NAMALWA (cell line): ENCODE measurements around the gene MXD1.
A peak's percentile ranks its signal among the peaks of the same experiment; 100 is the strongest.

Source experiments
- DNase-seq: peaks from one replicate; pipeline ENCODE4 v3.0.0-alpha.2; 2015; ENCODE audit warnings: low spot score

The MXD1 gene

GRCh38 chr2:69954084-69954483 lies 39.2 kb downstream of the MXD1 start:
- no peak for DNase-seq

- DNase-seq, result no peak
Observed at GRCh38 chr2:69955029-69955428, 40.1 kb downstream of the MXD1 start.

GRCh38 chr2:69956475-69956979 lies 41.6 kb downstream of the MXD1 start:
- DNase-seq, result no peak

- peak; percentile 45 for DNase-seq
Observed at GRCh38 chr2:69957965-69958364, 43.1 kb downstream of the MXD1 start.

GRCh38 chr2:69958480-69958879 lies 43.6 kb downstream of the MXD1 start:
- no peak for DNase-seq

- no peak for DNase-seq
Observed at GRCh38 chr2:69959425-69959824, 44.5 kb downstream of the MXD1 start.

GRCh38 chr2:69960821-69961220 lies 45.9 kb downstream of the MXD1 start:
- DNase-seq, result no peak

GRCh38 chr2:69961496-69961895 lies 46.6 kb downstream of the MXD1 start, which contains the start of gene ASPRV1:
ASPRV1 (minus strand) TSS chr2:69961631; CDS start chr2:69961436, 195 bp downstream.
- no peak for DNase-seq

- DNase-seq, result no peak
Observed at GRCh38 chr2:69962986-69963730, 48.2 kb downstream of the MXD1 start.

- no peak for DNase-seq
Observed at GRCh38 chr2:69964353-69964841, 49.5 kb downstream of the MXD1 start.

- no peak for DNase-seq
Observed at GRCh38 chr2:69965756-69966445, 51.0 kb downstream of the MXD1 start.

GRCh38 chr2:69966496-69966895 lies 51.6 kb downstream of the MXD1 start:
- no peak for DNase-seq

GRCh38 chr2:69968609-69969008 lies 53.7 kb downstream of the MXD1 start:
- no peak for DNase-seq

- no peak for DNase-seq
Observed at GRCh38 chr2:69969126-69969983, 54.4 kb downstream of the MXD1 start.

GRCh38 chr2:69969991-69970390 lies 55.1 kb downstream of the MXD1 start:
- no peak for DNase-seq

GRCh38 chr2:69972822-69973221 lies 57.9 kb downstream of the MXD1 start:
- no peak for DNase-seq

GRCh38 chr2:69973335-69973735 lies 58.4 kb downstream of the MXD1 start:
- DNase-seq, result no peak

GRCh38 chr2:69975136-69975852 lies 60.4 kb downstream of the MXD1 start:
- DNase-seq, result no peak

GRCh38 chr2:69975853-69976462 lies 61.0 kb downstream of the MXD1 start:
- DNase-seq, result no peak

GRCh38 chr2:69977186-69977585 lies 62.3 kb downstream of the MXD1 start:
- no peak for DNase-seq

GRCh38 chr2:69977906-69978482 lies 63.1 kb downstream of the MXD1 start:
- no peak for DNase-seq
